Astrocyte of the spinal cord (primary cell): Measurements from ENCODE around the gene CD82.
"Not testable (repeated sequence)": the region's sequence is repeated elsewhere in the genome, so short reads cannot be mapped to it uniquely, and the experiment has no call there.

Source experiments
- DNase-seq: peaks from one replicate; pipeline ENCODE4 v3.0.0; 2011; ENCODE audit warnings: low read depth, low spot score
- H3K4me3 ChIP-seq: 2 replicates; pipeline ENCODE4 v1.5.1; 2011; ENCODE audit warnings: low read depth, mild to moderate bottlenecking, low read length, moderate library complexity
- CTCF ChIP-seq: IDR thresholded peaks from 2 replicates; pipeline ENCODE4 v1.5.1; 2012; ENCODE audit warnings: low read depth, mild to moderate bottlenecking, low read length, inconsistent platforms
- in situ Hi-C: cut with HindIII; loops from 2 replicates; pipeline ENCODE4 v1.10.0; 2017; ENCODE audit warnings: low sequenced_read_pairs

Gene CD82

DNA sequence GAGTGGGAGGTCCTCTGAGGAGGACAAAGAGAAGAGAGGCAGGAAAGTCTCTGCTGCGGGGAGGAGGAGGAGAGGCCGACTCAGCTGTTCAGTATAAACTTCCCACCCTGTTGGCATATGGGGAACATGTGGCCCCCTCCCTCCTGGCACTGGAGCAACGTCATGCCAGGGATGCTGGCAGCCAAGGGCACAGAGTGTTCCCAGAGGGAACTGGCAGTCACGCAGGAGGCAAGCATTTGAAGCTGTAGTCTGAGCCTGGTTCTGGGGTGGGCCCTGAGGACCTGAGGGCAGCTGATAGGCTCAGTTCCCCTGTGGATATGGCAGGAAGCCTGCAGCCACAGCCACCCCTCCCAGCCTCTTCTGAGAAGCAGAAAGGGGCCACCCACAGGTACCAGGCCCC lies 94.2 kb downstream of the CD82 start:
- DNase-seq, result no peak
- in situ Hi-C loops, result no loop called here
- no peak for TF ChIP-seq CTCF
- no peak overlapping the region for H3K4me3 ChIP-seq

GRCh38 chr11:44660535-44660934 lies 95.1 kb downstream of the CD82 start:
- DNase-seq, in situ Hi-C loops: not testable (repeated sequence)

GRCh38 chr11:44661311-44661717 lies 95.9 kb downstream of the CD82 start:
- H3K4me3 ChIP-seq, result no peak overlapping the region
- TF ChIP-seq CTCF, result no peak
- in situ Hi-C loops, result no loop called here
- no peak for DNase-seq

More at GRCh38 chr11:44660535-44660934, 95.1 kb downstream of the CD82 start:
- not testable (repeated sequence) for H3K4me3 ChIP-seq
